DMS153 (cell line): ENCODE results near the gene PEX11B.
"Not testable (repeated sequence)": the region's sequence is repeated elsewhere in the genome, so short reads cannot be mapped to it uniquely, and the experiment has no call there.

Experiments used
- DNase-seq: peaks from one replicate; lab custom pipeline; 2025; lab: John Stamatoyannopoulos, UW

PEX11B gene

DNA sequence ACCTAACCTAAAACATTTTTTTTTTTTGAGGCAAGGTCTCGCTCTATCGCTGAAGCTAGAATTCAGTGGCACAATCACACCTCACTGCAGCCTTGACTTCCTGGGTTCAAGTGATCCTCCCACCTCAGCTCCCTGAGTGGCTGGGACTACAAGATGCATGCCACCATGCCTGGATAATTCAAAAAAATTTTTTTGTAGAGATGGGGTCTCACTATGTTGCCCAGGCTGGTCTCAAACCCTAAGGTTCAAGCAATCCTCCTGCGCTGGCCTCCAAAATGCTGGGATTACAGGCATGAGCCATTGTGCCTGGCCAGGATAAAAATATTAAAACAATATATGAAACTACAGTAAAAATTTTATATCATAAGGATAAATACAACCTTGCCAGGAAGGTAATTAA, 34.4 kb upstream of the PEX11B start:
- no peak for DNase-seq

DNA sequence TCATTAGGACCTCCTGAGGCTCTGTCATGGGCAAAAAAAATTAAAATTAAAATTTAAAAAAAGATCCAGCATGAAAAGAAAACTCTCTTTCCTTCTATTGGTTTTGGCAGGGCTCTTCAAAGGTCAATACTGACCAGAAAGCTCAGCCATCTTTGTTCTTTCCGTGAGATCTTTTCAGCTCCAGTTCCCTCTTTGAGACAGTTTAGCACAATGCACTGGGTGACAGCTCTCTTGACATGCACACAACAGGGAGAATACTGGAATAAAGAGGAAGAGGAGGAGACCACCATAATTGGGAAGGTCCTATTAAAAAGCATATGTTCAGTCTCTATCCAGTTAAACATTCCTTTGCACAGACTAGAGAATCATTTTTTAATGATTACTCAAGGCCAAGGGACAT, 33.0 kb upstream of the PEX11B start:
- no peak for DNase-seq

DNA sequence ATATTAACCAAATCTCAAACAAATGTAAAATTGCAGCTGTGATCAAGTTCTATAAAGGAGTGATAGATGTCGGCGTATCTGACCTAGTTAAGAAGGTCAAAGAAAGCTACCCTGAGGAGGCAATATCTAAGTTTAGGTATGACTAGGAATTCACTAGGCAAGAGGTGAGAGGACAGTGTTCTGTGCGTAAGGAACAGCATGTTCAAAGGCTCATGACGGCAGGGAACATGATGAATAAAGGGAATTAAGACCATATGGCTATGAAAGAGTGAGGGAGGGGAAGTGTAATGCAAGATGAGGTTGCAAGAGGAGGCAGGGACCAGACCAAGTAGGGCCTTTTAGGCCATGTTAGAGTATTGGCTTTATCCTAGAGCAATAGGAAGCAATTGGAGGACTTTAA, 30.7 kb upstream of the PEX11B start:
- no peak for DNase-seq

DNA sequence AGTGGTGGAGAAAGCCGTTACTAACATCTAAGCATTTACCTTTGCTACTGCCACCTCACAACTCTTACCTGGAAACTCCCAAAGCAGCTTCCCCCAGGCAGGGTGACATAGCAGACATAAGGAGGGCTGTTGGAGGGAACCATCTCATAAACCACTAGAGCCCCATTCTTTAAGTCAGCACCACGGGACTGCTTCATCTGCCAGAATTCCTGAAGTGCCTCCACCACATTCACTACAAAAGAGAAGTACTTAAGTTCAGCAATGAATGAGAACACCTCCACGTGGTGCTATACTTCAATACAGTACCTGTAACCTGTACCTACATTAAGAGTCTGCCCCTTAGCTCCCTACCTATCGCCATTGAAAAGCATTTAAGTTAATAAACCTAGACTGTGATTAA, 29.0 kb upstream of the PEX11B start:
- DNase-seq: no peak

DNA sequence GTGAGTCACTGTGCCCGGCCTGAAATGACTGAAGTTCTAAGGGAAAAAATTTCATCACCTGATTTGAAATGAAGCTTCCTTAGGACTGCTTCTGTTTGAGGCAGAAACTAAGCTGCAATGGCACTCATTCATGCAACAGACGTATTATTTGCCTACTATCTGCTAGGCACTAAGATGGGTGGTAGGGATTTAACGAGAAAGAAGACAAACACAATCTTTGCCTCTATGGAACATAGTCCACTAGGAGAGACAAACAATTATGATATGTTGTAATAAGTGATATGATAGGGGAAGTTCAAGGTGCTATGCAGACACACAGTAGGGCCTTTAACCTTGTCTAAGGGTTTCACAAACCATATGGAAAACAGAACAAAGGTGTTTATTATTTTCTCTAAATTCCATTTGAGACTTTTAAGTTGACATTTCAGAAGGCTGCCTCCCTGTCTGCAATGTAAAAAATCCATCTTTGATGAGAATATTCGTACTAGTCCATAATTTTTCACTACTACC, 28.0 kb upstream of the PEX11B start:
- no peak for DNase-seq

DNA sequence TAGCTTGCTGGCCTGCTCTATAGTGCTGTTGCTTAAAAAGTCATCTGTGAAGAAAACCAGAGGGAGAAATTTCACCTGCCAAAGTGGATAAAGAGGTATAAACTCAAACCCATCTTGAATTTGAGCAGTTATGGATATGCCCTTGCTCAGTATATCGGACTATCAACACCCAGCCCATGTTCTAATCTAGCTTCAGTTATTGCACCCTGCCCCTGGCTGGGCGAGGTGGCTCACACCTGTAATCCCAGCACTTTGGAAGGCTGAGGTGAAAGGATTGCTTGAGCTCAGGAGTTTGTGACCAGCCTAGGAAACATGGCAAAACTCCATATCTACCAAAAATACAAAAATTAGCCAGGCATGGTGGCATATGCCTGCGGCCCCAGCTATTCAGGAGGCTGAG, 26.0 kb upstream of the PEX11B start:
- DNase-seq: no peak

DNA sequence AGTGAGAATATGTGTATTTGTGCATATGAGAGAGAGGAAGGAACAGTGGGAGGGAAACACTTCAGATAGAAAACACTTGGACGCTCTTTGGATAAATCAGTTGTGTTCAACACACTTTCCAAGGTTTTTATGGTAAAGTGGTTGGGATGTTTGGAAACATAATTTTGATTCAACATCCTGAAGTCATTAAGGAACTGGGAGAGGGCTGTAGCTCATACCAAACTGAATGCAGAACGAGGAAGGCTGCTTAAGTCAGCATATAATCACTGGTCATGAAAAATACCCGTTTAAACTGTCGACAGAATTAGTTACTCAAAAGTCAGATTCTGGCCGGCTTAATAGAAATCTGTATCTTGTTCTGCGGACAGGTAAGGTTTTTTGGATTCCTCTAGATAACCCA, 24.4 kb upstream of the PEX11B start:
- DNase-seq: no peak

DNA sequence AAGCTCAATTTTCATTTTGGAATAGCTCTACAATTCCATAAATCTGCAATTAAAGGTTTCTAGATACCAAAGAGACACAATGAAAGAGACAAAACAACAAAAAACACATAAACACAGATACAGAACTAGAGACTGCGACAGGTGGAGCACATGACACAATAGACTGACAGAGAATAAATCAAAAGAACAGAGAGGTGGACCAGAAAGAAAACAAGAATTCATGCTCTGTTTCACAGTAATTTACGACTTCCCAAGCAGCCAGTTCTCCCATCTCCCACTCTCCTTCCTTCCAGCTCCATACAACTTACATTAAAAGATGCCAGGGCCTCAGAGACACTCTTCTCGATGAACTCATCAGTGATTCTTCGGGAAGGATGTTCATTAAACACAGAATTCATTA, 23.9 kb upstream of the PEX11B start:
- no peak for DNase-seq

DNA sequence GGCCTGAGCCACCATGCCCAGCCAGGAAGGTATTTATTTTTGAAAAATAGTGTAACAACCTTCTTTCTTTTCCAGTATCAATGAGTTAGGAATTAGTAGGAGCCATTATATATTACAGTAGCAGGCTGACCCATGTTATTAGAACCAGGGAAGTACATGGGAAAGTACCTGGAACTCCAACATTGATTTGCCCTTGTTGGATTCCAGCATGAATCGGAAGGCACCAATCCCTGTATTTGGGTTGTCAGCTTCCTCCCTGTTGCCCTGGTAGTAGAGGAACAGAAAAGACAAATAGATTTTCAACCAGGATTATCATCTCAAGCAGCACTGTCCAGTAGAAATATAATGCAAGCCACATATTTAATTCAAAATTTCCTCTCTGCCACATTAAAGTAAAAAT, 18.9 kb upstream of the PEX11B start:
- no peak for DNase-seq

DNA sequence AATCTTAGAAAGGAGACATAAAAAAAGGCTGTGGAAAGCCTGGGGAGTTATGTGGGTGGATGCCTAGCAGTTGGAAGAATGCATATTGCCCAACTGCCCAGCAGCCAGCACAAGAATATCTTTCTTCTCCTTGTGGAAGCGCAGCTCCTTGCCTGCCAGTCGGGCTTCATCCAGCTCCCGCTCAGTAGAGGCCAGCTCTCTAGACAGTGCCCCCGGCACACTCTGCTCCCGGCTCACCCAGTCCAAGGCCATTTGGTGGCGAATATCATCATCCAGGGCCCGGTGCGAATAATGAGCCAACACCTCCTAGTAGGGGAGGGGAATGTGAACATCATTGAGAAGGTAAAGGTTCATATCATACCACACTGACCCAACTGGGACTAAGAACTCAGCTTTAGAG, 17.7 kb upstream of the PEX11B start:
- no peak for DNase-seq

DNA sequence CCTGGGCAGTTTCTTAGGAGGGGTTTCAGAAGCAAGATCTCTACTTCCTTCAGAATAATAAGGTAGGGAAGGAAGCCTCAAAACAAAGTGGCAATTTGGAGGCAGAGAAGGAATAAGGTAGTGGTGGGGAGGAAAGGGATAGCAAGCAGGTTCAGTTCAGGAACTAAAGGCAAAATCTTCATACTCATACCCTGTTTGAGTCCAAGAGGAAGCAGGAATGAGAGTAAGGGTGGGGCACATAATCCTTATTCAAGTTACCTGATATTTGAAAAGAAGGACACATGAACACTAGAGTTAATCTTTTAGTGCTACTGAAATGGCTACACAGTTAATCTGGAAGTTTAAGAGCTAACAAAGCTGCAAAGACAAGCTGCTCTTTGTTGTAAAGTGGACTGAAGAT, 17.2 kb upstream of the PEX11B start:
- DNase-seq: no peak

DNA sequence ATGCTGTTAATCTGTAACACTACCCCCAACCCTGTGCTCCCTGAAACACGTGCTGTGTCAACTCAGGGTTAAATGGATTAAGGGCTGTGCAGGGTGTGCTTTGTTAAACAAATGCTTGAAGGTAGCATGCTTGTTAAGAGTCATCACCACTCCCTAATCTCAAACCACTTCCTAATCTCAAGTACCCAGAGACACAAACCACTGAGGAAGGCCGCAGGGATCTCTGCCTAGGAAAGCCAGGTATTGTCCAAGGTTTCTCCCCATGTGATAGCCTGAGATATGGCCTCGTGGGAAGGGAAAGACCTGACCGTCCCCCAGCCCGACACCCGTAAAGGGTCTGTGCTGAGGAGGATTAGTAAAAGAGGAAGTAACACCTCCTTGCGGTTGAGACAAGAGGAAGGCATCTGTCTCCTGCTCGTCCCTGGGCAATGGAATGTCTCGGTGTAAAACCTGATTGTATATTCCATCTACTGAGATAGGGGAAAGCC, 14.0 kb upstream of the PEX11B start:
- not testable (repeated sequence) for DNase-seq

DNA sequence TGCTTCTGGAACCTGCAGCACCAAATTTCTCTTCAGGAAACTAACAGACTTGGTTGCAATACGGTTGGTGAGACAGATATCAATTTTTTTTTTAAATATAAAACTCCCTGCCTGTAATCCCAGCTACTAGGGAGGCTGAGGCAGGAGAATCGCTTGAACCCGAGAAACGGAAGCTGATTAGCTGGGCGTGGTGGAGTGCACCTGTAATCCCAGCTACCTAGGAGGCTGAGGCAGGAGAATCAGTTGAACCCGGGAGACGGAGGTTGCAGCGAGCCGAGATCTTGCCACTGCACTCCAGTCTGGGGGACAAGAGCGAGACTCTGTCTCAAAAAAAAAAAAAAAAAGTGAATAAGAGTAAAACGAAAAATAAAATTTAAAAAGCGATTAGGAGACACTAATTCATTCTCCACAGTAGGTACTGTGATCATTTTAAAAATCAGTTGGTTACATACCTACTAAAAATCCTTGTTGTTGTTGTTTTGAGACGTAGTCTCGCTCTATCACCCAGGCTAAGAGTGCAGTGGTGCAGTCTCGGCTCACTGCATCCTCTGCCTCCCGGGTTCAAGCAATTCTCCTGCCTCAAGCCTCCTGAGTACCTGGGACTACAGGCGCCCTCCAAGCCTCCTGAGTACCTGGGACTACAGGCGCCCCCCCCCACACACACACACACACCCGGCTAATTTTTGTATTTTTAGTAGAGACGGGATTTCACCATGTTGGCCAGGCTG, 9.6 kb upstream of the PEX11B start:
- DNase-seq: no peak

DNA sequence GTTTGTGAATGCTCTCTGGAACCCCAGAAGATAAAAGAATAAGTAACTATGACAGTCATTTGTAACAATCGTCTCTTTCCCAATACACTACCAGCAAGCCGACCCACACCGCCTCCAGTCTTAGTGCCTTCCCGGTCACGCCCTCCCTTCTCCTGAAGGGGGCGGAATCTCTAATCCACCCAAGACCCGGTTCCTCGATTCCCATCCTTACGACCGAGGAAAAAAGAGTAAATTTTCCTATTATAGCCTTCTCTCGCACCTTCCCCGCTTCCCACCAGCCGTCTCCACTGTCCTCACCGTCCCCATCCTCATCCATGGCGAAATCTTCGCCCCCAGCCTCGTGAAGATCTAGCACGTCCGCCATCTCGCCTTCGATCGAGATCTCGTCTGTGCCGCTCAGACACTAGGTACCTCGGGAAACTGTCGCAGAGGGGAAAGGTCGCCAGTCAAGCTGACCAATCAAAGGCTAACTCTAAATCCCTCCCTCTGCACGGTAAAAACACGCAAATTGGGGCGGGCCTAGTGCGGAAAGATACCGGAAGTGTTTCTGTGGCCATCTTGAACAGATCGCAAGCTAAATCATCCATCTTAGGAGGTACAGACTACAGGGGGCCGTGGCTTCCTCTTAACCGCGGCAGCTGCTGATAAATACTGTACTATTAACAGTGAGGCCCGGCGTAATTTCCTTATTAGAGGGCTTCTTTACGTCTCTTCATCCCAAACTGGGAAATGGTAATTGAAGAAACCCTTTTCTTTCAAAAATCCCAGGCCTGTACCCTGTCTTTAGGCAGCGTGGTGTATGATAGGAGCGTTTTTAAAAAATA, 8.8 kb upstream of the PEX11B start, which contains the start of gene RBM8A:
RBM8A (minus strand) TSS at position 422 of the 824 bp plus-strand sequence; CDS start at position 364, 58 bp downstream.
- peak; percentile 99 for DNase-seq

DNA sequence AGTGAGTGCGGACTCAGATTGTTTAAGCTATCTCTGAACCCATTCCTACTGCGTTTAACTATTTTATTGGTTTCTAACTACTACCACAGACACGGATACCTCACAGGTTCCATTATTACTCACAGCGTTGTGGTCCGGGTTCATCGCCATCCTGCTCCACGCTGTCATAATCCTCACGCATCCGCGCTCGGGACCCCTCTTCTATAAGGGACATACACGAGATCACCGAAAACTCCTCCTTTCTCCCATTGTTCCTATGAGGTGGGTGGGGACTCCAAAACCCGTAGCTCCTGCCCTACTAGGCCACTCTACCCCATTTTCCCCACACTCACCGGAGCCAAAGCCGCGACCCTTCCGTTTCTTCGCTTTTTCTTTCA, 8.2 kb upstream of the PEX11B start:
- DNase-seq: no peak

DNA sequence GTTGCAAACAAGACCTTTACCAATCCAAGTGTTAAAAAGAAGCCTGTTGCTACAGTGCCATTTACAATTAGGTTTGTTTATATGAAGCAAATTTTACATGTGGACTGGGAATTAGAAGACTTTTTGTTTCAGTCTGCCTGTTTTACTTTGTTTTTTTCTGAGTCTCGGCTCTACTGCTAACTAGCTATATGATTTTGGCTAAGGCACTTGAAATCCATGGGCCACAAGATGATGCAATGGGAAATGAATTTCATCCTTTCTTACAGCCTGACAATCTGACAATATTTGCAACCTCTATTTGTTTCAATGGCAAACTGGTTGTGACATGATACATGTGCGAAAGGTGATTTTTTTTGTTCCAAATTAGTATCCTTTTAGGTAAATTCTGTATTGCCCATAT, 3.7 kb upstream of the PEX11B start:
- DNase-seq: no peak

DNA sequence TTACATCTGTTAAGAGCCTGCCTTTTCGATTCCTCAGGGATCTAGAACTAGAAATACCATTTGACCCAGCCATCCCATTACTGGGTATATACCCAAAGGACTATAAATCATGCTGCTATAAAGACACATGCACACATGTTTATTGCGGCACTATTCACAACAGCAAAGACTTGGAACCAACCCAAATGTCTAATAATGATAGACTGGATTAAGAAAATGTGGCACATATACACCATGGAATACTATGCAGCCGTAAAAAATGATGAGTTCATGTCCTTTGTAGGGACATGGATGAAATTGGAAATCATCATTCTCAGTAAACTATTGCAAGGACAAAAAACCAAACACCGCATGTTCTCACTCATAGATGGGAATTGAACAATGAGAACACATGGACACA, 1.8 kb upstream of the PEX11B start:
- DNase-seq: not testable (repeated sequence)

DNA sequence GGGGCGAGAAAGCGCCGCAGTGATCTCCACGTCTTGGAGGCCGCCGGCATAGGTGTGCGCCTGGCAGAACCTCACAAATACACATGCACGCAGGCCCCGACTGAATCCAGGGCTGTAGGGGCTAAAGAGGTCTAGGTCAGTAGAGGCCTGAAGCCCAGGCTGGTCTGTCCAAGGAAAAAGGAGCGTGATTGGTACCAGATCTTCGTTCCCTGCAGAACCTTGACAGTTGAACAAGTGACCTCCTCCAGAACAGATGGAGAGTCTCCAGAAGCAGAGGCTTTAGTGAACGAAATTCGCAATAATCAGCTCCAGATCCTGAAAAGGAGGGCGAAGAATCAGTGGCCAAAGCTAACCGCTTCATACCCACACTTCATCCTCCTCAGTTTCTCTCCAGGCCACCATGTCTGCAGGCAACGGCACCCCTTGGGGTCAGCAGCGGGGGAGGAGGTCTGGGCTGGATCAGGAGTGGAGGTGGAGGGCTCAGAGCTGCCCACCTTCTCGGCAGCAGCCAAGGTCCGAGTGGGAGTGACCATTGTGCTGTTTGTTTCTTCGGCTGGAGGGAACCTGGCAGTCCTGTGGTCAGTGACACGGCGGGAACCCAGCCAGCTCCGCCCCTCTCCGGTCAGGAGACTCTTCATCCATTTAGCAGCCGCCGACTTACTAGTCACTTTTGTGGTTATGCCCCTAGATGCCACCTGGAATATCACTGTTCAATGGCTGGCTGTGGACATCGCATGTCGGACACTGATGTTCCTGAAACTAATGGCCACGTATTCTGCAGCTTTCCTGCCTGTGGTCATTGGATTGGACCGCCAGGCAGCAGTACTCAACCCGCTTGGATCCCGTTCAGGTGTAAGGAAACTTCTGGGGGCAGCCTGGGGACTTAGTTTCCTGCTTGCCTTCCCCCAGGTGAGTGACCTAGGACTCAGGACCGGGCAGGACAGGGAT, 749 bp upstream of the PEX11B start:
- DNase-seq: peak; percentile 13

DNA sequence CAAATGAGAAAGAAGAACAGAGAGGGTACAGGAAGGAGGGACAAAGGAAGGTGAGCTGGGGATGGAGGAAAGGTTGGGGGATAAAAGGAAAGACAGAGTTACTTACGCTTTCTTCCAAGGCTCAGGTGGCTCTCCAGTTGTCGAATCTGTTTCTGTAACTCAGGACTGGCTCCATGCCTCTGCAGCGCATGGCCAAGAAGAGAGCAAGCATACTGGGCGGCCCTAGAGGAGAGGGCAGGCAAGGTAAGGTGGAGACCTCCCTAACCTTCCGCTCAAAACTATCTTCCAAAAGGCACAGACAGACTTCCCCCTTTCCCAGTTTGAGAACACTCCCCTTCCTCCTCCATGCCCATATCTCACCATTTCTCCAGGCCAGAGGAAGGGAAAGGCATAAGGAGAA, 922 bp downstream of the PEX11B start:
- no peak for DNase-seq

DNA sequence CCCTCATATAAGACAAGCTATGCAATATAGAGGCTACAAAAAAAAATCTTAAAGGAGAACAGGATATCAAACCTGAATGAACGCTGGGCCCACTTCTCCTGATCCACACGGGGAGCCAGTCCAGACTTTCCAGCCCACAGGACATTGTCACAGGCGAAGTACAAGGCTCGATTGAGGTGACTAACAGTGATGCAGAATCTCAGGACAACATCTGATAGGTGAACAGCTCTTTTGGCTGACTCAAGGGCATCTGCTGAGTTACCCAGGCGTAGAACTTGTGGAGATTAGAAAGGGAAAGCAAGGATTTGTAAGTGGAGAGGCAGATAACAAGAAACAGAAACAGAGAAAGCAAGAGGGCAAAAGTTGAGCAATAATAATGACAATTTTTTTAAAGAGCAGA, 1.8 kb downstream of the PEX11B start:
- DNase-seq: no peak

DNA sequence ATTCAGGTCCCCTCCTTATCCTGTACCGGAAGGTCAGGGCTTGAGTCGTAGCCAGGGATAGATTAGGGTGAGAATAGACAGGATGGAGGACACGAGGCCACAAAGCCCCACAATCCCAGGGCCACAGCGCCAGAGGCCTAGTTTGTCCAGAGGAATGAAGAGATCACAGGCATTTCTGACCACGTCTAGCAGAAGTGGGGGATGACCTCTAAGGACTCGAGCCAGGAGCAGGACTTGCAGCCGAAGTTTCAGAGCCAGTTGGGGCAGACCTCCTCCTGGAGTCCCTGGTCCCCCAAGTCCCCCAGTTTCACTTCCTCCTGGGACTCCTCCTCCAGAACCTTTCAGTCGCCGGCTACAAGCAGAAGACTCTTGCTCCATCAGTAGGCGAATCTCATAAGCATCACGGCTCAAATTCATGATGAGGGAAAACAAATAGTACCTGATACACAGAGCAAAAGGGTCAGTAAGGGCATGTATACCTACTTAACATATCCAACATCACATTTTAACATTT, 6.3 kb downstream of the PEX11B start:
- no peak for DNase-seq

DNA sequence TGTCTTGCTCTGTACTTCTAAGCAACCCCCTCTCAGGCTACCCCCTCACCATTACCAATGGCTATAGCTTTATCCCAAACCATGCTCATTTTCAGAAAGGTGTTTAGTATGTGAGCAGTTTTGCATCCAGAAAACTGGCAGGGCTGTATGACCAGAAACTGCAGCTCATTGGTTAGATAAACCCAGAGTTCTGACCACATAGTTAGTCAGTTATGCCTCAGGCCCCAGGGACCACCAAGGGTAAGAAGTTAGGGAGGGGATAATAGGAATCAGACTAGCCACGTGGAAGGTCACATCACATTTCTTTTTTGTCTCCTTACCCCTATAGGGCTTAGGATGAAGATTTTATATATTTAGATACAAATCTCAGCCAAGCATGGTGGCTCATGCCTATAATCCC, 9.9 kb downstream of the PEX11B start:
- no peak for DNase-seq
